Temporal lobe (tissue), 2 donors: Measurements from ENCODE around the gene IQGAP3. TPM values are rescaled to one million over a fixed set of nuclear protein-coding genes. Genes with fewer than 3 reads are reported as not detected.

ENCODE experiments used
- small RNA-seq: library from RNA; depleted of rRNA; stranded (forward); fragments of <200 nt; gene quantifications from one replicate; pipeline ENCODE3, GENCODE V24; 2014; ENCODE audit warnings: low replicate concordance
- total RNA-seq: library from RNA; depleted of rRNA; stranded (reverse); fragments of >200 nt; gene quantifications from one replicate; pipeline ENCODE4 v1.2.3, GENCODE V29; 2014

IQGAP3 gene
- total RNA-seq, 1 donor from 2014 or later: 0.98 TPM

Small RNA genes within 50 kb of the gene (small RNA-seq; reads per million reads assigned to genes)
- gene RF00019: not detected

Other genes with a start within 250 kb of the IQGAP3 start
- gene CCT3, start 234.3 kb downstream of the IQGAP3 start, total RNA-seq: 267 TPM
- not detected for gene TSACC, start 234.0 kb downstream of the IQGAP3 start, total RNA-seq
- not detected for gene RHBG, start 203.4 kb downstream of the IQGAP3 start, total RNA-seq
- 6.9 TPM for gene MEF2D, start 71.8 kb downstream of the IQGAP3 start, total RNA-seq
- not detected for gene TTC24, start 7.2 kb upstream of the IQGAP3 start, total RNA-seq
- gene NAXE, start 19.2 kb upstream of the IQGAP3 start, total RNA-seq: 24.8 TPM
- gene GPATCH4, start 28.9 kb upstream of the IQGAP3 start, total RNA-seq: 5.4 TPM
- 0.98 TPM for gene HAPLN2, start 46.9 kb upstream of the IQGAP3 start, total RNA-seq
- gene BCAN, start 69.6 kb upstream of the IQGAP3 start, total RNA-seq: 98.8 TPM
- gene NES, start 104.8 kb upstream of the IQGAP3 start, total RNA-seq: 47.2 TPM
- gene CRABP2, start 133.0 kb upstream of the IQGAP3 start, total RNA-seq: 7.1 TPM
- 6.6 TPM for gene METTL25B, start 155.9 kb upstream of the IQGAP3 start, total RNA-seq
- 5.9 TPM for gene ISG20L2, start 156.2 kb upstream of the IQGAP3 start, total RNA-seq
- 11.6 TPM for gene MRPL24, start 168.5 kb upstream of the IQGAP3 start, total RNA-seq
- gene HDGF, start 179.1 kb upstream of the IQGAP3 start, total RNA-seq: 72.0 TPM
- gene PRCC, start 195.0 kb upstream of the IQGAP3 start, total RNA-seq: 26.3 TPM
- 0.25 TPM for gene SH2D2A, start 244.3 kb upstream of the IQGAP3 start, total RNA-seq